ENCODE data around the gene TRIM49. TPM values are rescaled to one million over a fixed set of nuclear protein-coding genes. Genes with fewer than 3 reads are reported as not detected.
"Not testable (repeated sequence)": the region's sequence is repeated elsewhere in the genome, so short reads cannot be mapped to it uniquely, and the experiment has no call there.

Gene TRIM49, protein sequence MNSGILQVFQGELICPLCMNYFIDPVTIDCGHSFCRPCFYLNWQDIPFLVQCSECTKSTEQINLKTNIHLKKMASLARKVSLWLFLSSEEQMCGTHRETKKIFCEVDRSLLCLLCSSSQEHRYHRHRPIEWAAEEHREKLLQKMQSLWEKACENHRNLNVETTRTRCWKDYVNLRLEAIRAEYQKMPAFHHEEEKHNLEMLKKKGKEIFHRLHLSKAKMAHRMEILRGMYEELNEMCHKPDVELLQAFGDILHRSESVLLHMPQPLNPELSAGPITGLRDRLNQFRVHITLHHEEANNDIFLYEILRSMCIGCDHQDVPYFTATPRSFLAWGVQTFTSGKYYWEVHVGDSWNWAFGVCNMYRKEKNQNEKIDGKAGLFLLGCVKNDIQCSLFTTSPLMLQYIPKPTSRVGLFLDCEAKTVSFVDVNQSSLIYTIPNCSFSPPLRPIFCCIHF
- polyA plus RNA-seq = not detected

DNA sequence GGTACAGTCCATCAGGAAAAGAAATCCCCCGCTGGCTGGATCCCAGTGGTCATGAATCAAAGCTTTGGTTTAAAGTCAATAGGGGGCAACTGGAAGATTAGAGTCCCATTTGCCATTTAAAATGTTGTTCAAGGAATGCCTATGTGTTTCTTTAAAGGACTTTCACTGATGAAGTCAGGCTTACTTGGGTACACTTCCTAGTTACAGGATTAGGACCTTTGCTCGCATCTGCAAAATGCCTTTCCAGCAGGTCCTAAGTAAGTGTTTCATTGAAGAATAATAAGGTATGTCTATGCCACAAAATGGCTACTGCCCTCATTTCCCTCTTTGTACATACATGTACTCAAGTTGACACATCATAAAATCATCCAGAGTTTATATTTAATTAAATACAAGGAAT, at the start of gene TRIM49:
TRIM49 (minus strand) TSS at position 101 of the 400 bp plus-strand sequence. CDS start 4,106 bp downstream, outside the sequence.
- H3K9me3 Mint-ChIP-seq; H3K4me1 Mint-ChIP-seq; DNase-seq; H3K36me3 Mint-ChIP-seq; H3K27me3 Mint-ChIP-seq (ENCODE audit: low read depth in 3 of 3); H3K27ac Mint-ChIP-seq; H3K4me3 Mint-ChIP-seq: not testable (repeated sequence)

DNA sequence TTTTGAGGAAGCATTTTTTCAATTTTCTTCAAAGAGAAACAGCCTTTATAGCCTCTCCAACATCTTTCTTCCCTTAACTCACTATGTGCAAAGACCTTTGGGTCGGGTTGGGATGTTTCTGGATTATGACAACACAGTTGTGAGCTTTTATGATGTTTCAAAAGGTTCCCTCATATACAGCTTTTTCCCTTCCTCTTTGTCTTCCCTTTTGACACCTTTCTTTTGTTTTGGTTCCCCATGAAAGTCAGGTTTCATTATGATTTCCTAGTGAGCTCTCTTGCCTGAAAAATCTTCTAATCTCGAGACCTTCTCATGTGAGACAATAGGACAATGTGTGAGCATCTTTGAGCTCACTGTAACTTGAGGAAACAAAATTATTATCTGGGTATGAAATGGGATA, 18.3 kb upstream of the TRIM49 start:
- not testable (repeated sequence) for H3K36me3 Mint-ChIP-seq; H3K9me3 Mint-ChIP-seq; H3K4me1 Mint-ChIP-seq; H3K27ac Mint-ChIP-seq; H3K4me3 Mint-ChIP-seq; DNase-seq; H3K27me3 Mint-ChIP-seq (ENCODE audit: low read depth in 3 of 3)

DNA sequence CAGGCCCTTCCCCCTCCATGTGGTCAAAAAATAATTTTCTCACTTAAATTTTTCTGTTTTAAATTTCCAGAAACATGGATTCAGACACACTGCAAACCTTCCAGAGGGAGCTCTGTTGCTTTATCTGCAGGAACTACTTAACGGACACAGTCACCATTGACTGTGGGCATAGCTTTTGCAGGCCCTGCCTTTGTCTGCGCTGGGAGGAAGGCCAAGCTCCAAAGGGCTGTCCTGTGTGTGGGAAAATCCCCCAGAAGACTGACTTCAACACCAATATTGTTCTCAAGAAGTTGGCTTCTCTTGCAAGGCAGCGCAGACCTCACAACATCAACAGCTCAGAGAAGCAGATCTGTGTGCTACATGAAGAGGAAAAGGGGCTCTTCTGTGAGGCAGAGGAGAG, 11.6 kb upstream of the TRIM49 start:
- not testable (repeated sequence) for DNase-seq; H3K36me3 Mint-ChIP-seq; H3K4me3 Mint-ChIP-seq; H3K27me3 Mint-ChIP-seq (ENCODE audit: low read depth in 3 of 3); H3K27ac Mint-ChIP-seq; H3K4me1 Mint-ChIP-seq; H3K9me3 Mint-ChIP-seq

DNA sequence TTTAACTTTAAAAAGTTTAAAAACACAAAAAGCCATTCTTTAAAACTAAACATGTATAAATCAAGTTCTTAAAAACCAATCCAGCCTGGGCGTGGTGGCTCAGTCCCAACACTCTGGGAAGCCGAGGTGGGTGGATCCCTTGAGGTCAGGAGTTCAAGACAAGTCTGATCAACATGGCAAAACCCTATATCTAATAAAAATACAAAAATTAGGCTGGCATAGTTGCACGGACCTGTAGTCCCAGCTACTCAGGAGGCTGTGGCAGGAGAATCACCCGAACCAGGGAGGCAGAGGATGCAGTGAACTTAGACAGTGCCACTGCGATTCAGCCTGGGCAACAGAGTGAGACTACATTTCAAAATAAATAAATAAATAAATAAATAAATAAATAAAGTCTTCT, 5.2 kb upstream of the TRIM49 start:
- not testable (repeated sequence) for H3K27ac Mint-ChIP-seq; H3K4me1 Mint-ChIP-seq; DNase-seq; H3K27me3 Mint-ChIP-seq (ENCODE audit: low read depth in 3 of 3); H3K9me3 Mint-ChIP-seq; H3K4me3 Mint-ChIP-seq; H3K36me3 Mint-ChIP-seq

DNA sequence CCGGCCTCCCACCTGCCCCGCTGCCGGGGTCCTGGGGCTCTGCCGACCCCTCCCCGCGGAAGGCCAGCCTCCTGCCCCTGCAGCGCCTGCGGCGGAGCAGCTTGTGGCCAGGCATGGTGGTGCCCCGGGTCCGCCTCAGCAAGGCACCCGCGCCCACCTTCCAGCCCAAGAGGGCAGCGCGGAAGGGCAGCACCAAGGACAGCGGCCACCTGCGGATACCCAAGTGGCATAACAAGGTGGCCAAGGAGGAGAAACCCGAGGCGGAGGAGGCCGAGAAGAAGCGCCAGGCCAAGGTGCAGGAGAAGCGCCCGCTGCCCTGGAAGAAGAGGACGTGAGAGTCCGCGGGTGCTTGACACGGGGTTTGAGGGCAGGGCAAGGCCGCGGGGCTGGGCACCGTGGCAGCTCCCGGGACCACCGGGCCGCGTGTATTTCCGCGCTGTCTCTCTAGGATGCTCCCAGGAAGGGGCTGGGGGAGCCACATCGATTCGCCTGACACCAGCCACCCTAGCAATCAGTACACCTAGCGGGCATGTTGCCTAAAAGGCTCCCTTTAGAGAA, 20.8 kb downstream of the TRIM49 start:
- DNase-seq; H3K4me3 Mint-ChIP-seq; H3K4me1 Mint-ChIP-seq; H3K27me3 Mint-ChIP-seq (ENCODE audit: low read depth in 3 of 3); H3K9me3 Mint-ChIP-seq; H3K36me3 Mint-ChIP-seq; H3K27ac Mint-ChIP-seq: not testable (repeated sequence)

DNA sequence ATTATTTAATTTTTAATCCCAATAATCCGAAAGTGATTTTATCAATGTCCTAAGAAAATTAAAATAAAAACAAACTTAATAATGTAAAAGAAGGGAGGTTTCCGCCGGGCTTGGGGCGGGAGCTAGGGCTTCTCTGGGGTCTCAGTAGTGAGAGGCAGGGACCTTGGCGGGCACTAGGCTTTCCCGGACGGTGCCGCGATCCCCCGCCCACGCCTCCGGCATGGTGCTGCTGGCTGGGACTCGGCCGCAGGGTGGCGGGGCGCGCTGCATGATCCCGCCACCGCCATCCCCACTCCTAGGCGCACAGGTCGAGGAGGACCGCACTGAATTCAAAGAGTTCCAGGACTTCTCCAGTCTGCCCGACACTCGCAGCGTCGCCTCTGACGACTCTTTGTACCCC, 22.6 kb downstream of the TRIM49 start:
- H3K4me1 Mint-ChIP-seq; DNase-seq; H3K27me3 Mint-ChIP-seq (ENCODE audit: low read depth in 3 of 3); H3K9me3 Mint-ChIP-seq; H3K36me3 Mint-ChIP-seq; H3K4me3 Mint-ChIP-seq; H3K27ac Mint-ChIP-seq: not testable (repeated sequence)

DNA sequence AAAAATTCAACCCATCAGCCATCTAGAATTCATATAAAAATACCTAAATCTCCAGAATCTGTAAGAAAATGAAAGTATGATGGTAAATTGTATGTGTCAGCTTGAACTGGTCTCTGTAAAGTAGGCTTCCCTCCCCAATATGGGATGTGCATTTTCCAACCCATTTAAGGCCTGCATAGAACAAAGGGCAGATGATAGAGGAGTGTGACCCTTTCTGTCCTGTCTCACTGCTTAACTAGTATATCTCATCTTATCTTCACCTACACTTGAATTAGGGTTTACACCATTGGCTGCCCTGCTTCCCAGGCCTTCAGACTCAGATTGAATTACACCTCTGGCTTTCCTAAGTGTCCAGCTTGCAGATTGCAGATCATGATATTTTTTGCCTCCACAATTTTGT, 57.6 kb downstream of the TRIM49 start:
- H3K27me3 Mint-ChIP-seq (ENCODE audit: low read depth in 3 of 3); H3K4me3 Mint-ChIP-seq; H3K4me1 Mint-ChIP-seq; H3K27ac Mint-ChIP-seq; H3K36me3 Mint-ChIP-seq; DNase-seq: not testable (repeated sequence)
- H3K9me3 Mint-ChIP-seq = peaks cover 0 to 10% (median 2%) of the 10 kb centered on the region in 6 donors

Other genes with a start within 250 kb of the TRIM49 start
- gene TRIM77, start 98.3 kb downstream of the TRIM49 start, polyA plus RNA-seq = not detected
- gene TRIM64B, start 69.9 kb upstream of the TRIM49 start, polyA plus RNA-seq = not detected
- not detected for gene TRIM49D1, start 113.7 kb upstream of the TRIM49 start, polyA plus RNA-seq
- not detected for gene TRIM49D2, start 115.5 kb upstream of the TRIM49 start, polyA plus RNA-seq
- gene TRIM64, start 157.5 kb upstream of the TRIM49 start, polyA plus RNA-seq = not detected
- not detected for gene TRIM49C, start 222.5 kb upstream of the TRIM49 start, polyA plus RNA-seq

Data from immature natural killer cell (primary cell).